HG02981 (cell line): ENCODE results near the gene AHRR.
"Not testable (repeated sequence)": the region's sequence is repeated elsewhere in the genome, so short reads cannot be mapped to it uniquely, and the experiment has no call there.

Source experiments
- ATAC-seq: cut with Tn5 transposase; IDR thresholded peaks from one replicate; pipeline ENCODE4 v1.9.1; 2021; ENCODE audit warnings: mild to moderate bottlenecking, moderate library complexity; ENCODE audit not compliant: unreplicated experiment

AHRR gene

DNA sequence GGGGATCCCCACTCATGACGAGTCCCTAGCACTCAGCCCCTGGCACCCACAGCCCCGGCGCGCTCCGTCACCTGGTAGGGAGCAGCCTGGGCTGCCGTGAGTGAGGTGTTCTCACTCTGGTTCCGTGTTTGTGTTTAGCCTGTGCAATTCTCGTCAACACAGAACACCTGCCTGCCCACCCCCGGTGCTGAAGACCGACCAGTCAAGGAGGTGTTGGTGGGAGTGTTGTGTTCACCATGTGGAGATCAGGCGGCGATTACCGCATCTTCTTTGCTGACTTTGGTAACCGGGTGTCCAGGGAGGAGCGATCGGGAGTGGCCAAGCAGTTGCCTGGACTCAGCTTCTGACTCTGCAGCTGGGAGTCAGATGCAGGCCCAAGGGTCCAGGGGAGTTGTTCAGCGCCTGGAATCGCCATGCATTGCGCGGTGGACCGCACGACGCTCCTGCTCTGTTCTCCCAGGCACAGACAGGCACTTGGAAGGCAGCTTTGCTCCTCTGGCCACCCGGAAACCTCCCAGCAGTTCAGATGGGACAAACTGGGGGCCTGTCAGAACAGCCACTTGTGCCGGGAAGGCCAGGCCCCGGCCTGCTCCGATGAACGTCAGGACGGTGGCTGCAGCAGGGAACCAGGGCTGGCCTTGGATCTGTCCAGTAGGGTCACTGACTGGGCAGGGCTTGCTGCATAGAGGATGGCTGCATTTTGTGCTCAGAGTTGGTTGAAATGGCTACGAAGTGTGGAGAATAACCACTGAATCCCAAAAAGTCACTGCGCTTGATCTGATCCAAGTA, 149.6 kb downstream of the AHRR start:
- ATAC-seq: no peak

DNA sequence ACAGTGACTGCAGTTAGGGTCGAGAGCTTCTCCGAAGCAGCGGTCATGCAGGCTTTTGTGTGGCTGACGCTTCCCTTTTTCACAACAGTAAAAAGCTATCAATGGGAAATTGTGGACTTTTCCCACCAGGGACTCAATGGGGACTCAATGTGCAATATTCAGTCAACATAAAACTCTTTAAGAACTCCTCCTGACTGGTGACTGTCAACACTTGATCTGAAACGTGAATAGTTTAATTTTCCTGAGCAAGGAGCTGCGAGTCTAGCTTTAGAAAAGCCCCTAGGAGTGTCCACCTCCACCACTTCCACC, 150.2 kb downstream of the AHRR start:
- ATAC-seq: no peak

- peak; percentile 16 for ATAC-seq
Observed at GRCh38 chr5:472076-472655, 150.7 kb downstream of the AHRR start.

DNA sequence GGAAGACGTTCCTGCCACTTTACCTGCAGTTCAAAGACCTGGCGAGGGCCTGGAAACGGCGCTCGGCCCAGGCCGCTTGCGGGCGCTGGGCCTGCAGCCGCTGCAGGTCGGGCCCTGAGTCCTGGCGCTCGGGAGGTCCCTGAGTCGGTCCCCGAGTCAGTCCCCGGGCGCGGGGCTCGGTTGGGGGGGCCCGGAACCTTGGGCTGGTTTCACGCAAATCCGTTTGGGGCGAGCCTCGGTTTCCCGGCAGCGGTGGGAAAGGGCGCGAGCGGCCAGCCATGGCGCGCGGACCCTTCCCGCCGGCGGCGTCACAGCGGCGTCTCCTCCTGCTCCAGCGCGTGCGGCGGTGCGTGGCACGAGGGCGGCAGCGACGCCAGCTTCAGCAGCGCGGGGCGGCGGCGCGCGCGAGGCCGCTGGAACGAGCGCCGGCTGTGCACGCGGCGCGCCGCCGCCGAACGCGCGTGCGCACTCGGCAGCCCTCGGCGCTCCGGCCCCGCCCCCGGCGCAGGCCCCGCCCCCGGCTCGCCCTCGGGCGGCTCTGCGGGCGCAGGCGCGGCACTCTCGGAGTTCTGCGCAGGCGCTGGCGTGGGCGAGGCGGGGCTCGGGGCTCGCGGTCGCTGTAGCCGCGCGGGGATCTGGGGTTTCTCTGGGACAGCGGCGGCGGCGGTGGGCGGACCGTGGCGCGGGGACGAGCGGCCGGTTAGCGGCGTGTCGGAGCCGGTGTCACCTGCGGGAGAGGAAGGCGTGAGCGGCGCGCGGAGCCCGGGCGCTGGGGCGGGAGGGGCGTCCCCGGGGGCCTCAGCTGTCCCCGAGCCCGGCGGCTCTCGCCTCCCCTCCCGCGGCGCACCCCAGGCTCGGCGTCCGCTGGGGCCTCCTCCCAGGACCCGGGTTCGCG, 151.4 kb downstream of the AHRR start:
- peak; percentile 65 for ATAC-seq

GRCh38 chr5:473551-474192, 152.2 kb downstream of the AHRR start:
- peak; percentile 22 for ATAC-seq

GRCh38 chr5:474232-474839, 152.8 kb downstream of the AHRR start:
- not testable (repeated sequence) for ATAC-seq

GRCh38 chr5:474840-475661, 153.5 kb downstream of the AHRR start:
- no peak for ATAC-seq

DNA sequence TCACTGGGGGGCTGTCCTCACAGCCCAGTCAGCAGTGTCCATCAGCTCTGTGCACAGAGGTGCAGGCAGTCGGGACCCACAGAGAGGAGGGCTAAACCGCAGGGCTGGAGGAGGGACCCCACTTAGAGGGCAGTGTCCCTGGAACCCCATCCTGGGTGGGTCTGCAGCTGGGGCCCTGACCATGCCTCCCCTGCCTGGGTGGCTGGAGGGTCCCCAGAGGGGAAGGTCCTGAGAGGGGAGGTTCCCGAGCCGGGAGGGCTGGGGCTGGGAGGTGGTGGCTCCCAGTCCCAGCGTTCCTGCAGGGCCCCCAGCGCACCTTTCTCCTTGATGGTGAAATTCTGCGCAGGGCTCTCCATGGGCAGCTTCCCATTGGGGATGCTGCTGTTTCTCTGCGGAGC, 154.2 kb downstream of the AHRR start:
- ATAC-seq: no peak

DNA sequence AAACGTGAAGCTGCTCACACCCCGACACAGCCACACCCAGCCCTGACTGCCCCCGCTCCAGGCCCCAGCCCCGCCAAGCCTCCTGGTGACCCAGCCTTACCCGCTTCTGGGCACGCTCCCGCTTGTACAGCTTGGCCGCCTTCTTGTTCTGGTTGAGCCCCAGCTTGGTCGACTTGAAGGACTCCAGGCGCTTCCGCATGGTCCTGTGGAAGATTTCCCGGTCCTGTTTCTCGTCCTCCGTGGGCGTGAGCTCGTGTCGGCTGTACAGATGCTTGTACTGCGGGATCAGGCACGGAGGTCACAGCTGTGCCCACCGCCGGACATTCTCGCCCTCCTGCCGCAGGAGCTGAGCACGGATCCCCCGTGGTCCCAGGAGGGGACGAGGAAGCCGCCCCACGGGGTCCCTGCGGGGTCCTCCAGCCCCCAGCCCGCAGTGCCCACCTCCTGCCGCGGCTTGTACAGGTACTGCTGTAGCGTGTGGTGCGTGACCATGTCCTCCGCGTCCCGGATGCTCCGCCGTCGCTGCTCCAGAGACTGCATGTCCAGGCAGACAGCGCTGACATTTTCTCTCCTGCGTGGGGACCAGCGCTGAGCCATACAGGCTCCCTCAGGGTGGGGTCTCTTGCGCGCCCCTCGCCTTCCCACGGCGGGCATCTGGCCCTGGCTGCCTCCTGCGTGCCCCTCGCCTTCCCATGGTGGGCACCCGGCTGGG, 154.7 kb downstream of the AHRR start:
- ATAC-seq: no peak

DNA sequence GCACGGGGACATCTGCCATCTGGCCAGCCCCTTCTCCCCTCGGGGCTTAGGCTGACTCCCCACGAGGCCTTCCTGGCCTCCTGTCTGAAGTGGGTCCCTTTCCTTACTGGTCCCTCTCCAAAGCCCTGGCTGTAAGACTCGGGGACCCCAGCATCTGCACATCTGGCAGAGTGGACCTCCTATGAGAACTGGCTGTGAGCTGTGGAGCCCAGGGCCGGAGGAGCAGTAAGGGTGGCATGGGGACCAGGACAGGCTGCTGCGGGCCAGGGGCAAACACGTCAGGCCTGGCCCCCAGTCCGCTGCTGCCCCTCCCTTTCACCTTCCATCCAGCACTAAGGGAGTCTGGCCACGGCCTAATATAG, 155.3 kb downstream of the AHRR start:
- ATAC-seq: no peak

GRCh38 chr5:477247-477646, 155.7 kb downstream of the AHRR start:
- ATAC-seq: no peak

- ATAC-seq: no peak
Observed at GRCh38 chr5:477871-478270, 156.4 kb downstream of the AHRR start.

DNA sequence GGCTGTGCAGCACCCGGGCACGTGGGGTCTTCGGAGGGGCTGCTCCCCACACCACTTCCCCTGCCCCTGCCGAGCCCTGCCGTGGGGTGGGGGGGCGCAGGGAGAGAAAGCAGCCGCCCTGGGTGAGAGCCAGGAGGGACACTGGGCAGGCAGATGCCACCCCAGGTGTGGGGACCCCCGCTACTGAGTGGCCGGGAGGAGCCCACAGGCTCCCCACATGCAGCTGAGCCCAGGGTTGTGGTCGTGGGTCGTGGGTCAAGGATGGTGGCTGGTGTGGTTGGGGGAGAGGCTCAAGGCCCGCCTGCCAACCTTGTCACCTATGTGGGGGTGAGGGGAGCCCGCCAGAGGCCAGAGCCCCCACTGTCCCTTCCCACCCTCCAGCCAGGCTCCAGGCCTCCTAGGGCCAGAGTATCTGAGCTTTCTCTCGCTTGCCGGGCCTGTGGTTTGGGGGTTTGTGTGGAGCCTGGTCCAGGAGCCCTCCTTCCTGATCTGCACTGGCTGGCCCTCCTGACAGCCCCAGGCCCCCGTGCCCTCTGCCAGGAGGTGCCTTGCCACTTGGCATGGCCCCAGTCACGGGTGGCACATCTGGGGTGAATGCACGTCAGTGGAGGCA, 157.0 kb downstream of the AHRR start:
- no peak for ATAC-seq

GRCh38 chr5:478982-479535, 157.5 kb downstream of the AHRR start:
- no peak for ATAC-seq

DNA sequence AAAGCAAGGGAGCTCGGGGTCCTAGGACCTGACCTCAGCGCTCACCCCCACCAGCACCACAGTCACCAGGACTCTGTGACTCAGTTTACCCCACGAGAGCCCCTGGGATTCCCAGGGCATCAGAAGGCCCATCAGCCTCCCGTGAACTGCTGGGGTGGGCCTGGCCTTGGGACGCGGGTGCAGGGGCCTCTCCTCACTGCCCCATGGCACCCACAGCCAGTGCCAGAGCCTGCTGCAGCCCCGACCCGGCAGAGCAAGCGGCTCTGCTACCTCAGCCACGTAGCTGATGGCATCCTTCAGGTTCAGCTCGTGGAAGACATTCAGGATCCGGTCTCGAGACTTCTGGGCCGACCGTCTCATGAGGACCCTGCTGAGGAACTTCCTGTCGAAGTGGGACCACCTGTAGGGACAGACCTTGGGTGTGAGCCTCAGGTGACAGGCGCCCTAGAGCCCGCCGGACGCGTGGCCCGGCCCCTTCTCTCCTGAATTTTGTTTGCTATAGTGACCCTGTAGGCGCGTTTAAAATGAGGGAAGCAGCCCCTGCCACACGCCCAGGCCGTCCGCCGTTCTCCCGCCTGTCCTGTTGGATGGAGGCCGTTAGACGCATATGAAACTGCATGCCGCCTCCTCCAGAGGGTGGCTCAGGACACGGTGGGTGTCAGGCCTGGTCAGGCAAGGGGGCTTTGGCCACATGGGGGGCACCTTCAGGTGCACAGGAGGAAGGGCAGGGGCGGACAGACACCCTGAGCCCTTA, 158.2 kb downstream of the AHRR start:
- no peak for ATAC-seq

DNA sequence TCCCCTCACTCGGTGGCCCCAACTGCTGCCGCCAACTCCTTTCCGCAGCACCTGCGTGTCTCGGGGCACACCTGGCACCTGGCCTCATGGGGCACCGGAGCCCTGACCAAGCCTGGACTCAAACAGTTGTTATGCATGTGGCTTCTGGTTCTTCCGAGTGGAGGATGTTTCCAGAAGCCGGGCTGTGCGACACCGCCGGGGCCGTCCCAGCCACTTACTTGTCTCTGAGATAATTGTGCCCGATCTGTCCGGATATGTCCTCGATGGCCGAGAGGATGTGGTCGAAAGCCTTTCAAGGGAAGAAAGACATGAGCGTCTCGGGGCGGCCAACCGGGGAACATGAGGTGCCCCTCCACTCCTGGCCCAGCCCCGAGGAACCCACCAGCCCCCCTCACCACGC, 159.8 kb downstream of the AHRR start:
- no peak for ATAC-seq

- no peak for ATAC-seq
Observed at GRCh38 chr5:482021-482420, 160.5 kb downstream of the AHRR start.

DNA sequence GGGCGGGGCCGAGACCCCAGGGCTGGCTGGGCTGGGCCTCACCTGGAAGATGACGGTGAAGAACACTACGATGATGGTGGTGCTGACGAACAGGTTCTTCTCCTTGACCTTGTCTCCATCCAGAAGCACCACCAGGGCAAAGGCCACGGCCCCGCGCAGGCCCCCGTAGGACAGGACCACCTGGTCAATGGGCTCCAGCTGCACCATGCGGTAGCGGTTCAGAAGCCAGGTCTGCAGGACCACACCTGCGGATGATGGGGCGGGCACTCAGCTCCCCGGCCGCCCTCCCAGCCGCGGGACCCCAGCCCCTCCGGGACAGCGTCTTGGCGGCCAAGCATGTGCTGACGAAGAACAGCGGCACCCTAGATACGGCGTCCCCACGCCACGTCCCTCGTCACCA, 161.0 kb downstream of the AHRR start:
- no peak for ATAC-seq
